DND-41 (cell line): ENCODE data around the gene CFAP90.

ENCODE experiments used
- ATAC-seq: fragments of 200-7000 bp; cut with Tn5 transposase; 3 replicates; pipeline ENCODE4 v1.9.1; 2021; ENCODE audit warnings: low read depth; ENCODE audit not compliant: insufficient read depth
- DNase-seq: peaks from one replicate; pipeline ENCODE4 v3.0.0-alpha.2; 2020
- H2AFZ ChIP-seq: 2 replicates; pipeline ENCODE4 v1.6.0; 2012; ENCODE audit warnings: low read depth, low read length
- H3K27ac ChIP-seq: 2 replicates; pipeline ENCODE4 v1.5.1; 2012; ENCODE audit warnings: low read length, inconsistent platforms
- H3K27me3 ChIP-seq: fragments of 200-600 bp; sonication (generic); 2 replicates; pipeline ENCODE4 v1.6.0; 2012; ENCODE audit warnings: low read length, mild to moderate bottlenecking, inconsistent platforms; ENCODE audit not compliant: insufficient read depth, poor library complexity
- H3K36me3 ChIP-seq: 2 replicates; pipeline ENCODE4 v1.5.1; 2012; ENCODE audit warnings: low read length, inconsistent platforms; ENCODE audit not compliant: insufficient read depth
- H3K4me1 ChIP-seq: 2 replicates; pipeline ENCODE4 v1.5.1; 2012; ENCODE audit warnings: mild to moderate bottlenecking, low read length; ENCODE audit not compliant: insufficient read depth
- H3K4me2 ChIP-seq: 2 replicates; pipeline ENCODE4 v1.6.0; 2012; ENCODE audit warnings: mild to moderate bottlenecking, moderate library complexity, low read length, inconsistent platforms; ENCODE audit not compliant: insufficient read depth
- H3K4me3 ChIP-seq, 2 experiments: fragments of 200-600 bp in 1 of 2; shearing (Covaris generic) in 1 of 2; 2 replicates each; pipeline ENCODE4 v1.5.1; 2012 to 2016; ENCODE audit warnings: inconsistent platforms in 2 of 2, low read length in 2 of 2, mild to moderate bottlenecking in 2 of 2, low read depth in 1 of 2, moderate library complexity in 1 of 2
- H3K79me2 ChIP-seq: 2 replicates; pipeline ENCODE4 v1.6.0; 2012; ENCODE audit warnings: low read length, inconsistent platforms; ENCODE audit not compliant: insufficient read depth
- H3K9ac ChIP-seq: 2 replicates; pipeline ENCODE4 v1.6.0; 2012; ENCODE audit warnings: low read depth, mild to moderate bottlenecking, inconsistent platforms, low read length, moderate library complexity
- H3K9me3 ChIP-seq: 2 replicates; pipeline ENCODE4 v1.5.1; 2012; ENCODE audit warnings: low read length, moderate library complexity, mild to moderate bottlenecking, inconsistent platforms; ENCODE audit not compliant: insufficient read depth, severe bottlenecking
- H4K20me1 ChIP-seq: 2 replicates; pipeline ENCODE4 v1.6.0; 2012; ENCODE audit warnings: low read length; ENCODE audit not compliant: insufficient read depth
- CTCF ChIP-seq: IDR thresholded peaks from 2 replicates; pipeline ENCODE4 v1.5.1; 2012; ENCODE audit warnings: borderline replicate concordance, low read length, moderate library complexity, mild to moderate bottlenecking; ENCODE audit not compliant: poor library complexity, severe bottlenecking; ENCODE audit errors: extremely low read depth
- EZH2 ChIP-seq: IDR thresholded peaks from 3 replicates; pipeline ENCODE4 v1.6.1; 2012; ENCODE audit warnings: borderline replicate concordance, low read depth, mild to moderate bottlenecking, moderate library complexity, low read length, inconsistent platforms; ENCODE audit not compliant: severe bottlenecking

Gene CFAP90

GRCh38 chr5:7787770-7788169 lies 63.2 kb downstream of the CFAP90 start:
- H3K36me3 ChIP-seq: no peaks in the 10 kb centered on the region
- TF ChIP-seq CTCF (no peak), EZH2 (no peak)
- no peaks in the 10 kb centered on the region for H3K9me3 ChIP-seq
- H2AFZ ChIP-seq: no peak overlapping the region
- H4K20me1 ChIP-seq: no peaks in the 10 kb centered on the region
- ATAC-seq (no peak), DNase-seq (no peak)
- H3K27me3 ChIP-seq: peaks cover 3% of the 10 kb centered on the region
- no peak overlapping the region for H3K9ac ChIP-seq
- H3K27ac ChIP-seq: no peak overlapping the region
- H3K4me2 ChIP-seq: no peak overlapping the region
- no peaks in the 10 kb centered on the region for H3K4me1 ChIP-seq
- H3K79me2 ChIP-seq: no peaks in the 10 kb centered on the region
- H3K4me3 ChIP-seq: no peak overlapping the region

- Histone ChIP-seq H3K4me2 (no peak overlapping the region), H3K27ac (no peak overlapping the region), H3K4me3 (no peak overlapping the region), H4K20me1 (peaks cover 2% of the 10 kb centered on the region; the same call in 1 of the 2 replicates), H3K4me1 (no peaks in the 10 kb centered on the region), H3K27me3 (peaks cover 24% of the 10 kb centered on the region), H2AFZ (no peak overlapping the region), H3K9me3 (no peaks in the 10 kb centered on the region), H3K36me3 (no peaks in the 10 kb centered on the region), H3K9ac (no peak overlapping the region), H3K79me2 (no peaks in the 10 kb centered on the region)
- DNase-seq (no peak), ATAC-seq (no peak)
- TF ChIP-seq EZH2 (no peak), CTCF (no peak)
Measured at GRCh38 chr5:7784683-7785380, 66.1 kb downstream of the CFAP90 start.

- no peaks in the 10 kb centered on the region for H3K36me3 ChIP-seq
- no peaks in the 10 kb centered on the region for H3K9me3 ChIP-seq
- no peak overlapping the region for H3K4me2 ChIP-seq
- ATAC-seq: no peak
- H3K9ac ChIP-seq: no peak overlapping the region
- peaks cover 27% of the 10 kb centered on the region for H3K27me3 ChIP-seq
- H3K27ac ChIP-seq: no peak overlapping the region
- no peak for DNase-seq
- H3K4me3 ChIP-seq: no peak overlapping the region
- H3K4me1 ChIP-seq: peaks cover 14% of the 10 kb centered on the region
- TF ChIP-seq EZH2: no peak
- TF ChIP-seq CTCF: no peak
- H2AFZ ChIP-seq: no peak overlapping the region
- H4K20me1 ChIP-seq: peaks cover 2% of the 10 kb centered on the region; the same call in 1 of the 2 replicates
- H3K79me2 ChIP-seq: no peaks in the 10 kb centered on the region
Measured at GRCh38 chr5:7781899-7782298, 69.0 kb downstream of the CFAP90 start.
